Heart left ventricle (tissue), 13 donors: ENCODE measurements around the gene POLR3B.

Source experiments
- POLR2A ChIP-seq, 2 donors: fragments of 450-650 bp; IDR thresholded peaks; one replicate each; pipeline ENCODE4 v1.6.1; 2017; ENCODE audit warnings: antibody characterized with exemption in 2 of 2, mild to moderate bottlenecking in 2 of 2, moderate library complexity in 2 of 2
- TF ChIP-seq, protein P1 (sequence below), 12 donors: fragments of 200-600 bp; sonication (generic) in 4 of 12; IDR thresholded peaks; one replicate each; pipeline versions ENCODE4 v1.5.0 to v1.8.0; 2018 to 2022; ENCODE audit warnings: antibody characterized with exemption in 12 of 12, mild to moderate bottlenecking in 5 of 12
- donor health status: ischemic (EF 13 %, LVEDD 7.1; RV severe dilation, severe dysfunction).
- donor health status: DM: no; HTN: yes; CAD: no.
- donor health status: DM: no; HTN: no; CAD: no.
- donor health status: ischemic (EF 25% LVEDD 6.9; RV normal size, moderate dysfunction).
- donor health status: ischemic (EF 25% LVEDD 5.7; RV mildly dilated, moderate dysfunction).
- donor health status: ischemic (EF 35%, LVEDD 5.7; RV mildly dilated, moderate dysfunction).
- donor health status: nonischemic (EF 11% LVEDD 7.7; RV severe dilation, severe dysfunction).
- donor health status: DM: yes; HTN: yes; CAD: no.
- donor health status: PGD.
- donor health status: ischemic (EF 29% LVEDD 5.4; RV normal size, mild dysfunction).
- donor health status: nonischemic (EF 23%, LVEDD 6.1; RV moderate dilation, normal function).

DNA sequence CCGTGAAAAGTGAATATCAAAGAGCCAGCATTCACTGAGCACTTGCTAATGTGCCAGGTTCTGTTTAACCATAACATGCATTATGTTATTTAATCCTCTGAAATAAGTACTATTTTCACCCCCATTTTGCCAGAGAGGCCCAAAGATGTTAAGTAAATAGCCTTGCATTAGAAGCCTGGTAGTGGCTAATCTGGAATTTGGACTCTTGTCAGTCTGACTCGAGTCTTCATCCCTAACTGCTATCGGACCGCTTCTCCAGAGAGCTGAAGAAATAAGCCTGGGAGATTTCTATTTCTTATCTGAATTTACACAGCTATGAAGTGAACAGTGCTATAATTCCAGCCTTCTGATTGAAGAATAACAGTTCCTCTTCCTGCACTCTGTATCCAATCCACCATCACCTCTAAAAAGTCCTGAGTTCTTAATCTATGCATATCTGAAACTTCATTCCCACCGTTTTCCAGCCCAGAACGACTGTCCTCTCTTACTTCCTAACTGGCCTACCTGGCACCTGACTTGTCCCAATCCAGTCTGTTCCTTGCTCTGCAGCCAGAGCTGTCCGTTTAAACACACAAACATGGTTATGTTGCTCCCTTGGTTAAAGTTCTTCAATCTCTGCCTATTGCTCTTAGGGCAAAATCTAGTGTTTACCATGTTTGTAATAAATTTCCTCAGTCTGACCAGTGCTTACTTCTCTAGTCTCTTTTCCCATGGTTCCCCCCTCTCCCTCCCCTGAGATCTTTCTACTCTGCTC, 2.3 kb downstream of the POLR3B start:
- TF ChIP-seq POLR2A (IDR thresholded peaks at IDR 0.05): no peak
- TF ChIP-seq, protein P1, sequence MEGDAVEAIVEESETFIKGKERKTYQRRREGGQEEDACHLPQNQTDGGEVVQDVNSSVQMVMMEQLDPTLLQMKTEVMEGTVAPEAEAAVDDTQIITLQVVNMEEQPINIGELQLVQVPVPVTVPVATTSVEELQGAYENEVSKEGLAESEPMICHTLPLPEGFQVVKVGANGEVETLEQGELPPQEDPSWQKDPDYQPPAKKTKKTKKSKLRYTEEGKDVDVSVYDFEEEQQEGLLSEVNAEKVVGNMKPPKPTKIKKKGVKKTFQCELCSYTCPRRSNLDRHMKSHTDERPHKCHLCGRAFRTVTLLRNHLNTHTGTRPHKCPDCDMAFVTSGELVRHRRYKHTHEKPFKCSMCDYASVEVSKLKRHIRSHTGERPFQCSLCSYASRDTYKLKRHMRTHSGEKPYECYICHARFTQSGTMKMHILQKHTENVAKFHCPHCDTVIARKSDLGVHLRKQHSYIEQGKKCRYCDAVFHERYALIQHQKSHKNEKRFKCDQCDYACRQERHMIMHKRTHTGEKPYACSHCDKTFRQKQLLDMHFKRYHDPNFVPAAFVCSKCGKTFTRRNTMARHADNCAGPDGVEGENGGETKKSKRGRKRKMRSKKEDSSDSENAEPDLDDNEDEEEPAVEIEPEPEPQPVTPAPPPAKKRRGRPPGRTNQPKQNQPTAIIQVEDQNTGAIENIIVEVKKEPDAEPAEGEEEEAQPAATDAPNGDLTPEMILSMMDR (IDR thresholded peaks at IDR 0.05): no peak
